T-helper 2 cell treated with Interferon-gamma antibody and Interleukin-4, amounts not matched to agents 5 μg/mL and 100 μg/mL, for 36 hours (primary cell): ENCODE results near the gene WNK2.

Experiments used
- DNase-seq: peaks from one replicate; pipeline ENCODE4 v3.0.0; 2021; ENCODE audit warnings: low spot score
- H3K27ac Mint-ChIP-seq: one replicate; pipeline ENCODE4 v1.8.0; 2021; ENCODE audit warnings: mild to moderate bottlenecking, mixed read lengths
- H3K27me3 Mint-ChIP-seq: one replicate; pipeline ENCODE4 v1.8.0; 2021; ENCODE audit warnings: low read depth, mixed read lengths
- H3K36me3 Mint-ChIP-seq: one replicate; pipeline ENCODE4 v1.8.0; 2021; ENCODE audit warnings: low read depth, mixed read lengths
- H3K4me1 Mint-ChIP-seq: one replicate; pipeline ENCODE4 v1.8.0; 2021; ENCODE audit warnings: low read depth, mixed read lengths
- H3K4me3 Mint-ChIP-seq: one replicate; pipeline ENCODE4 v1.8.0; 2022; ENCODE audit warnings: mild to moderate bottlenecking, moderate library complexity, mixed read lengths
- H3K9me3 Mint-ChIP-seq: one replicate; pipeline ENCODE4 v1.8.0; 2021; ENCODE audit warnings: mixed read lengths

The WNK2 gene

GRCh38 chr9:93305497-93306020 lies 121.6 kb downstream of the WNK2 start:
- H3K9me3 Mint-ChIP-seq, result no peaks in the 10 kb centered on the region
- no peak overlapping the region for H3K4me3 Mint-ChIP-seq
- peaks cover 3% of the 10 kb centered on the region for H3K4me1 Mint-ChIP-seq
- DNase-seq, result no peak
- H3K27me3 Mint-ChIP-seq, result peaks cover 2% of the 10 kb centered on the region
- no peaks in the 10 kb centered on the region for H3K36me3 Mint-ChIP-seq
- H3K27ac Mint-ChIP-seq, result no peak overlapping the region

GRCh38 chr9:93306081-93306480 lies 122.1 kb downstream of the WNK2 start:
- Mint-ChIP-seq H3K27ac (no peak overlapping the region), H3K27me3 (peaks cover 5% of the 10 kb centered on the region)

DNA sequence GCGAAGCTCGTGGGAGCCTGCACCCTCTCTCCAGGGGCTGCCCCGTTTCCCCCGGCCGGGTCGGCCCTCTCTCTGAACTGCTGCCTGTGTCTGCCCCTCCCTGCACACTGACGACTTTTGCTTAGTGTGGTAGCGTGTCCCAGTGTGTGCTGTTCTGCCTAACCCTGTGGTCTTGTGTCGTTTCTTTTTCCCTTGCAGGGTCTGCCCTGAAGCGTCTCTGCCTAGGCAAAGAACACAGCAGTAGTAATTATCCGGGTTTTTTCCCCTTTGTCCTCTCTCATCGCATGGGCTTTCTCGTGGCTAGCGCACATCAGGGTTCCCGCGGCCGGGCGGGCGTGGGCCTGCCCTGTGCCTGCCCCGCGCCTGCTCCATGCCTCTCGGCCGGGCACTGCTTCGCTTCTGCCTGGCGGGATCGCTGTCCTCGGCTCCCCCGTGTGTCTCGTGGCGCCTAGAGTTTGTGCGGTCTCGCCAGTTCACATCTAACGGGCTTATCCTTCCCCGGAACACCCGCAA lies 122.7 kb downstream of the WNK2 start:
- Mint-ChIP-seq H3K27me3 (peaks cover 7% of the 10 kb centered on the region), H3K27ac (no peak overlapping the region), H3K4me3 (no peak overlapping the region), H3K36me3 (no peaks in the 10 kb centered on the region), H3K9me3 (no peaks in the 10 kb centered on the region), H3K4me1 (peaks cover 3% of the 10 kb centered on the region)
- no peak for DNase-seq

More at GRCh38 chr9:93306081-93306480, 122.1 kb downstream of the WNK2 start:
- H3K4me1 Mint-ChIP-seq, result peaks cover 3% of the 10 kb centered on the region
- DNase-seq, result no peak
- H3K9me3 Mint-ChIP-seq, result no peaks in the 10 kb centered on the region
- no peaks in the 10 kb centered on the region for H3K36me3 Mint-ChIP-seq
- no peak overlapping the region for H3K4me3 Mint-ChIP-seq

- no peak overlapping the region for H3K27ac Mint-ChIP-seq
- no peaks in the 10 kb centered on the region for H3K9me3 Mint-ChIP-seq
- H3K4me1 Mint-ChIP-seq, result peaks cover under 1% of the 10 kb centered on the region
- no peak overlapping the region for H3K4me3 Mint-ChIP-seq
- DNase-seq, result no peak
- no peaks in the 10 kb centered on the region for H3K36me3 Mint-ChIP-seq
- H3K27me3 Mint-ChIP-seq, result peaks cover 9% of the 10 kb centered on the region
These were observed 123.7 kb downstream of the WNK2 start for GRCh38 chr9:93307468-93308157.

GRCh38 chr9:93308158-93308602 lies 124.2 kb downstream of the WNK2 start:
- Mint-ChIP-seq H3K36me3 (no peaks in the 10 kb centered on the region), H3K27me3 (peaks cover 13% of the 10 kb centered on the region), H3K27ac (no peak overlapping the region), H3K4me1 (peaks cover 5% of the 10 kb centered on the region), H3K4me3 (no peak overlapping the region), H3K9me3 (no peaks in the 10 kb centered on the region)
- no peak for DNase-seq

DNA sequence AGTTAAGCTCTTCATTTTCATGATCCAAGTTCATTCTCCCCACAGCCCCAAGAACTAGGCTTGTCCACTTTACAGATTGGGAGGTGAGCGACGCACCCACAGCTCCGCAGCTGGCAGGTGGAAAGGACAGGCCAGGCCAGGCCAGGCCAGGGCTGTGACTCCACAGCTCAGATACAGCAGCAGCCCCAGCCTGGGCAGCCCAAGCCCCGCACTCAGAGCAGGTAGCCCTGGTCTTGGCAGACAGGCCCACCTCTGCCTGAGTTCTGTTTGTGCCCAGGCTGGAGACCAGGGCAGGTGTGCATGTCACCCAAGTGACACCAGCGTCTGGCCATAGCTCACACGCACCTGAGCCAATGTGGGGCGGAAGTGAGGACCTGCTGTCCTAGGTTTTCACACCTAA lies 124.7 kb downstream of the WNK2 start:
- no peak overlapping the region for H3K27ac Mint-ChIP-seq
- H3K36me3 Mint-ChIP-seq, result no peaks in the 10 kb centered on the region
- no peak overlapping the region for H3K4me3 Mint-ChIP-seq
- no peaks in the 10 kb centered on the region for H3K9me3 Mint-ChIP-seq
- peaks cover 8% of the 10 kb centered on the region for H3K4me1 Mint-ChIP-seq
- DNase-seq, result no peak
- H3K27me3 Mint-ChIP-seq, result peaks cover 14% of the 10 kb centered on the region

- peaks cover 16% of the 10 kb centered on the region for H3K27me3 Mint-ChIP-seq
- H3K36me3 Mint-ChIP-seq, result no peaks in the 10 kb centered on the region
- H3K27ac Mint-ChIP-seq, result no peak overlapping the region
- no peak overlapping the region for H3K4me3 Mint-ChIP-seq
- H3K4me1 Mint-ChIP-seq, result peaks cover 8% of the 10 kb centered on the region
- no peaks in the 10 kb centered on the region for H3K9me3 Mint-ChIP-seq
- DNase-seq, result no peak
These were observed 126.0 kb downstream of the WNK2 start for GRCh38 chr9:93309889-93310425.

DNA sequence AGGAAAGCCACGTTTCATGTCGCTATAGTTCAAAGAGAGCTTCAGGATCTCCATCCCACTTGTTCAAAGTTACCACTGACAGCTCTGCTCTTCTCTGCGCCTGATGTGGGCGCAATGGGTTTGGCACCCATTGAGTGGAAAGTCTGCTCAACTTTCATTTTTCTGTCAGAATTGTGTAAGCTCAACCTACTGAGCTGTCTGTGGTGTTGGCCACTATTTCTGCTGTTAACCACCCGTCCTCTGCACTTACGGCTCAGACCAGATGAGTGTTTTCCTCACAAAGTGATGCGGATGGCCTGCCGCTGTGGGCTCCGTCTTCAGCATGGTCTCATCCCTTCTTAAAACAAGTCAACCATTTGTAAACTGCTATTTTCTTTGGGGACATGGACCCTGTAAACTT lies 131.2 kb downstream of the WNK2 start:
- DNase-seq, result no peak
- H3K9me3 Mint-ChIP-seq, result no peaks in the 10 kb centered on the region
- peaks cover 11% of the 10 kb centered on the region for H3K4me1 Mint-ChIP-seq
- H3K27ac Mint-ChIP-seq, result no peak overlapping the region
- no peak overlapping the region for H3K4me3 Mint-ChIP-seq
- no peaks in the 10 kb centered on the region for H3K36me3 Mint-ChIP-seq
- H3K27me3 Mint-ChIP-seq, result peaks cover 31% of the 10 kb centered on the region

GRCh38 chr9:93315960-93316359 lies 132.0 kb downstream of the WNK2 start:
- Mint-ChIP-seq H3K27ac (no peak overlapping the region), H3K36me3 (no peaks in the 10 kb centered on the region), H3K9me3 (no peaks in the 10 kb centered on the region), H3K27me3 (peaks cover 27% of the 10 kb centered on the region), H3K4me1 (peaks cover 11% of the 10 kb centered on the region), H3K4me3 (no peak overlapping the region)
- no peak for DNase-seq

DNA sequence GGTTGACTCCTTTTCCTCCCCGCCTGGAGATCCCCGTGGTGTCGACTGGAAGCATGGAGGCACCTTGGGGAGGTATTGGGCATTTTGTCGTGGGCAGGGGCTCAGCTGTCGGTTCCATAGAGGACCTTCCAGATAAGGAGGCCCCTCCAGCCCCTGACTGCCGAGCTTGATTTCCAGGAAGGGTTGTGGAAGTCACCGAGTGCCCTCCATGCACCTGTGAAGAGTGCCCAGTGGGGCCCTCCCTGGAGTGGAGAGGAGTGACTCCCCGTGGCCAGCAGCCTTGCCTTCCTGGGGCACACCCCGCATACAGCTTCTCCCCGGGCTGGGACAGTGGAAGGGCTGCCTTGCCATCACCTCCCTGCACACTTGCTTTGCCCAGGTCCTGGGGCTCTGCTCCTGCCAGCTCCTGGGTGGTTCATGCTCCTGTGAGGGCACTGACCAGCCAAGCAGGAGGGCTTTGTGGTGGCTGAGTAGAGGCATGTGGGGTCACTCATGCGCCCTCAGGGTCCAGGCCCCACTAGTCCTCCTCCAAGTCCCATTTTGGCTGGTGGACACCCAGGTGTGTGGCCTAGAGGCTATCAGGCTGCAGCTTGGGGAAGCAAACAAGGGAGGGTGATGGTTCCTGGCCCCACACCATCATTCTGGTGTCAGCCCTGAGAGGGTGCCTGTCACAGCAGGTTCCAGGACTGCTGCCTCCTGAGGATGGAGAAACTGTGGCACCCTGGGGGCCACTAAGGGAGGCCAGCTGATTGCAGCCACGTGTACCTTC lies 133.0 kb downstream of the WNK2 start:
- Mint-ChIP-seq H3K27me3 (peaks cover 24% of the 10 kb centered on the region), H3K4me3 (no peak overlapping the region), H3K27ac (no peak overlapping the region), H3K4me1 (peaks cover 11% of the 10 kb centered on the region), H3K9me3 (no peaks in the 10 kb centered on the region), H3K36me3 (no peaks in the 10 kb centered on the region)
- DNase-seq, result no peak

- Mint-ChIP-seq H3K27me3 (peaks cover 22% of the 10 kb centered on the region), H3K36me3 (no peaks in the 10 kb centered on the region)
These were observed 133.7 kb downstream of the WNK2 start for GRCh38 chr9:93317495-93318094.

GRCh38 chr9:93318480-93318879 lies 134.5 kb downstream of the WNK2 start:
- peaks cover 3% of the 10 kb centered on the region for H3K4me1 Mint-ChIP-seq
- no peak for DNase-seq
- no peak overlapping the region for H3K27ac Mint-ChIP-seq
- H3K9me3 Mint-ChIP-seq, result no peaks in the 10 kb centered on the region
- no peak overlapping the region for H3K4me3 Mint-ChIP-seq
- peaks cover 16% of the 10 kb centered on the region for H3K27me3 Mint-ChIP-seq
- H3K36me3 Mint-ChIP-seq, result no peaks in the 10 kb centered on the region

More at GRCh38 chr9:93317495-93318094, 133.7 kb downstream of the WNK2 start:
- H3K27ac Mint-ChIP-seq, result no peak overlapping the region
- no peak for DNase-seq
- H3K9me3 Mint-ChIP-seq, result no peaks in the 10 kb centered on the region
- H3K4me3 Mint-ChIP-seq, result no peak overlapping the region
- peaks cover 11% of the 10 kb centered on the region for H3K4me1 Mint-ChIP-seq

DNA sequence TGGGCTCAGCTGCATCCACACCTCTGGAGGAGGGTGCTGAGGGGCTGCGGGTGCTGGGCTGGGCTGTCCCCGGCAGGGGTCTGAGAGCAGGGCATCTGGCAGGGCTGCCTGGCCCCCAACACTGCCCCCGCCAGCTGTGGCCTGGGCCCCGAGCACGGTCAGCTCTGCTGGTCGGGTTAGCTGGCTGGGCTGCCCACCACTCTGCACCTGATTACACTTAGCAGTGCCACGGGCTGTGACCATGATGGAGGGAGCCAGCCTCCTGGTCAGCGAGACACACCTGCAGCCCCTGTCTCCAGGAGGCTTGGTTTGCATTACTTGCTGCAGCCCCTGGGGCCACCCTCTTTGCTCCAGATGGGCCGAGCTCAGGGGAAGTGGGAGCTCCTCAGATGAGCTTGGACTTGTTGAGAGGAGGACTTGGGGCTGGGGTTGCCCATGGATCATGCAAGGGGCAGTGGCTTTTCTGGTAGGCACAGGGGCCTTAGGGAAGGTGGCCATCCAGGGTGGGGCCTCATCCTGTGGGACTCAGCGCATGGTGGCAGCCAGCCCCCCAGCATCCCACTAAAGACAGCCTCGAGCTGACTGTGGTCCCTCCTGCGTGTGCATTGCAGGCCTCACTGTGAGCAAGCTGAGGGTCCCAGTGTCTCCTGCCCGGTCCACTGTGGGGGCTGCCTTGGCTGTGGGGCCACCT lies 135.5 kb downstream of the WNK2 start:
- no peak for DNase-seq
- Mint-ChIP-seq H3K4me3 (no peak overlapping the region), H3K27ac (no peak overlapping the region), H3K36me3 (no peaks in the 10 kb centered on the region), H3K4me1 (peaks cover 3% of the 10 kb centered on the region), H3K9me3 (no peaks in the 10 kb centered on the region), H3K27me3 (peaks cover 19% of the 10 kb centered on the region)
